Measurements from ENCODE around the gene KCNQ1OT1.

GRCh38 chr11:2662430-2663299, 37.1 kb downstream of the KCNQ1OT1 start:
- no peak for TF ChIP-seq CTCF (IDR thresholded peaks at IDR 0.05)
- TF ChIP-seq POLR2A (IDR thresholded peaks at IDR 0.05), result no peak
